IMR-90 (cell line): Measurements from ENCODE around the gene PRR16. TPM values are rescaled to one million over a fixed set of nuclear protein-coding genes. Genes with fewer than 3 reads are reported as not detected.
A peak's percentile ranks its signal among the peaks of the same experiment; 100 is the strongest.

ENCODE experiments used
- ATAC-seq: fragments of 200-7000 bp; cut with Tn5 transposase; 2 replicates; pipeline ENCODE4 v1.9.1; 2020; ENCODE audit warnings: low read depth, mild to moderate bottlenecking, moderate library complexity
- BruUV-seq: library from RNA; stranded (reverse); fragments of 400-500 nt; replicated peaks from 2 replicates; lab custom pipeline; 2021; lab: Mats Ljungman, UMichigan
- CTCF ChIA-PET: fragments of 300-600 bp; formaldehyde crosslinking; extraction: SDS; loops from one replicate; lab custom pipeline; 2021; ENCODE audit warnings: antibody characterized with exemption; lab: Yijun Ruan, JAX
- POLR2A ChIA-PET: fragments of 300-600 bp; sonication (Branson Sonifier 250); formaldehyde crosslinking; loops from one replicate; lab custom pipeline; 2022; ENCODE audit warnings: antibody characterized with exemption; ENCODE audit not compliant: unreplicated experiment; lab: Charles Lee
- DNase-seq: peaks from one replicate; pipeline ENCODE4 v3.0.0; 2013
- H2AFZ ChIP-seq: replicated peaks from 2 replicates; pipeline ENCODE3; 2013; ENCODE audit warnings: low read length, mild to moderate bottlenecking; ENCODE audit not compliant: poor library complexity
- H2AK5ac ChIP-seq: 2 replicates; pipeline ENCODE4 v1.6.1; 2013; ENCODE audit warnings: low read depth, low read length, inconsistent platforms
- H2AK9ac ChIP-seq: replicated peaks from 2 replicates; pipeline ENCODE3; 2013; ENCODE audit warnings: mild to moderate bottlenecking, low read depth, low read length, moderate library complexity; ENCODE audit not compliant: poor library complexity
- H2BK120ac ChIP-seq: 2 replicates; pipeline ENCODE4 v1.6.1; 2013; ENCODE audit warnings: low read depth, low read length, inconsistent platforms
- H2BK15ac ChIP-seq: 3 replicates; pipeline ENCODE4 v1.6.1; 2013; ENCODE audit warnings: low read depth, low read length, inconsistent platforms
- H2BK20ac ChIP-seq: 2 replicates; pipeline ENCODE4 v1.6.1; 2013; ENCODE audit warnings: low read depth, mild to moderate bottlenecking, inconsistent platforms, low read length, moderate library complexity
- H2BK5ac ChIP-seq: 2 replicates; pipeline ENCODE4 v1.6.1; 2013; ENCODE audit warnings: mild to moderate bottlenecking, low read depth, low read length, inconsistent platforms; ENCODE audit not compliant: poor library complexity, severe bottlenecking
- H3K14ac ChIP-seq: replicated peaks from 2 replicates; pipeline ENCODE4 v1.6.1; 2013; ENCODE audit warnings: low read depth, low read length, inconsistent platforms
- H3K18ac ChIP-seq: 2 replicates; pipeline ENCODE4 v1.6.1; 2013; ENCODE audit warnings: low read depth, low read length, control low read depth
- H3K23ac ChIP-seq: 2 replicates; pipeline ENCODE4 v1.6.1; 2013; ENCODE audit warnings: low read depth, low read length, inconsistent platforms
- H3K27ac ChIP-seq: 2 replicates; pipeline ENCODE4 v1.5.1; 2013; ENCODE audit warnings: mild to moderate bottlenecking, control low read depth, low read length; ENCODE audit not compliant: insufficient read depth
- H3K27me3 ChIP-seq: 2 replicates; pipeline ENCODE4 v1.6.1; 2013; ENCODE audit warnings: low read length; ENCODE audit not compliant: control insufficient read depth, insufficient read depth
- H3K36me3 ChIP-seq: 2 replicates; pipeline ENCODE4 v1.6.1; 2013; ENCODE audit warnings: low read length, mixed read lengths; ENCODE audit not compliant: control insufficient read depth, insufficient read depth
- H3K4ac ChIP-seq: 2 replicates; pipeline ENCODE4 v1.6.1; 2013; ENCODE audit warnings: low read depth, low read length, inconsistent platforms
- H3K4me1 ChIP-seq: 2 replicates; pipeline ENCODE4 v1.6.1; 2013; ENCODE audit warnings: low read length, mixed read lengths; ENCODE audit not compliant: control insufficient read depth, insufficient read depth
- H3K4me2 ChIP-seq: 2 replicates; pipeline ENCODE4 v1.6.1; 2013; ENCODE audit warnings: low read depth, mild to moderate bottlenecking, control low read depth, low read length, moderate library complexity
- H3K4me3 ChIP-seq: 2 replicates; pipeline ENCODE4 v1.5.1; 2013; ENCODE audit warnings: low read depth, mild to moderate bottlenecking, control low read depth, low read length, moderate library complexity; ENCODE audit not compliant: insufficient read depth
- H3K56ac ChIP-seq: 2 replicates; pipeline ENCODE4 v1.6.1; 2013; ENCODE audit warnings: low read length, inconsistent platforms; ENCODE audit not compliant: insufficient read depth; ENCODE audit errors: extremely low read depth
- H3K79me1 ChIP-seq, 2 experiments: 2 replicates each; pipeline ENCODE4 v1.6.1; 2013; ENCODE audit warnings: low read length in 2 of 2, inconsistent platforms in 1 of 2, low read depth in 1 of 2
- H3K9ac ChIP-seq: 2 replicates; pipeline ENCODE4 v1.6.1; 2013; ENCODE audit warnings: low read depth, low read length, control low read depth
- H3K9me1 ChIP-seq: 2 replicates; pipeline ENCODE4 v1.6.1; 2013; ENCODE audit warnings: low read length, inconsistent platforms; ENCODE audit not compliant: insufficient read depth
- H3K9me3 ChIP-seq: 2 replicates; pipeline ENCODE4 v1.6.1; 2013; ENCODE audit warnings: low read length; ENCODE audit not compliant: control insufficient read depth, insufficient read depth
- H4K20me1 ChIP-seq: 2 replicates; pipeline ENCODE4 v1.6.1; 2013; ENCODE audit warnings: low read length, inconsistent platforms; ENCODE audit not compliant: insufficient read depth
- H4K5ac ChIP-seq: 2 replicates; pipeline ENCODE4 v1.6.1; 2013; ENCODE audit warnings: mild to moderate bottlenecking, low read depth, low read length, control low read depth
- H4K8ac ChIP-seq, 2 experiments: 2 replicates each; pipeline ENCODE4 v1.6.1; 2013; ENCODE audit warnings: low read depth in 2 of 2, low read length in 2 of 2, control low read depth in 1 of 2, inconsistent platforms in 1 of 2
- H4K91ac ChIP-seq: 2 replicates; pipeline ENCODE4 v1.6.1; 2013; ENCODE audit warnings: low read depth, low read length, inconsistent platforms; ENCODE audit not compliant: insufficient read depth
- BHLHE40 ChIP-seq: fragments of 150-350 bp; IDR thresholded peaks from 2 replicates; pipeline ENCODE4 v1.6.1; 2016; ENCODE audit warnings: mild to moderate bottlenecking, low read depth, low read length
- CEBPB ChIP-seq: IDR thresholded peaks from 2 replicates; pipeline ENCODE4 v1.6.1; 2012; ENCODE audit warnings: low read depth, low read length, improper control_type of control experiment
- CHD1 ChIP-seq: IDR thresholded peaks from 2 replicates; pipeline ENCODE4 v1.6.1; 2012; ENCODE audit warnings: low read depth, low read length, improper control_type of control experiment
- CTCF ChIP-seq: conservative IDR thresholded peaks from 2 replicates; pipeline ENCODE4 v1.5.1; 2012; ENCODE audit warnings: mild to moderate bottlenecking, low read depth, low read length, improper control_type of control experiment
- ELK1 ChIP-seq: fragments of 150-350 bp; IDR thresholded peaks from 2 replicates; pipeline ENCODE4 v1.6.1; 2016; ENCODE audit warnings: low read depth, mild to moderate bottlenecking, low read length, moderate library complexity, borderline replicate concordance
- FOS ChIP-seq: fragments of 150-350 bp; IDR thresholded peaks from 2 replicates; pipeline ENCODE4 v1.6.1; 2016; ENCODE audit warnings: low read depth, low read length
- MAFK ChIP-seq: IDR thresholded peaks from 2 replicates; pipeline ENCODE4 v1.6.1; 2012; ENCODE audit warnings: low read depth, low read length, improper control_type of control experiment
- MAZ ChIP-seq: IDR thresholded peaks from 2 replicates; pipeline ENCODE4 v1.6.1; 2012; ENCODE audit warnings: low read depth, mild to moderate bottlenecking, low read length, improper control_type of control experiment, moderate library complexity, borderline replicate concordance
- MXI1 ChIP-seq: IDR thresholded peaks from 2 replicates; pipeline ENCODE4 v1.6.1; 2012; ENCODE audit warnings: low read depth, mild to moderate bottlenecking, low read length, moderate library complexity, borderline replicate concordance
- NFE2L2 ChIP-seq: fragments of 150-350 bp; IDR thresholded peaks from 2 replicates; pipeline ENCODE4 v1.6.1; 2016; ENCODE audit warnings: low read depth, mild to moderate bottlenecking, low read length
- POLR2A ChIP-seq: IDR thresholded peaks from 2 replicates; pipeline ENCODE4 v1.6.1; 2012; ENCODE audit warnings: mild to moderate bottlenecking, low read depth, low read length
- RAD21 ChIP-seq: IDR thresholded peaks from 2 replicates; pipeline ENCODE4 v1.6.1; 2012; ENCODE audit warnings: low read length, improper control_type of control experiment
- RCOR1 ChIP-seq: IDR thresholded peaks from 2 replicates; pipeline ENCODE4 v1.6.1; 2012; ENCODE audit warnings: mild to moderate bottlenecking, low read length, improper control_type of control experiment; ENCODE audit not compliant: insufficient replicate concordance
- SMC3 ChIP-seq: fragments of 150-350 bp; IDR thresholded peaks from 2 replicates; pipeline ENCODE4 v1.6.1; 2016; ENCODE audit warnings: low read depth, mild to moderate bottlenecking, antibody characterized with exemption, low read length, moderate library complexity
- USF2 ChIP-seq: fragments of 150-350 bp; IDR thresholded peaks from 2 replicates; pipeline ENCODE4 v1.6.1; 2017; ENCODE audit warnings: mild to moderate bottlenecking, antibody characterized with exemption, low read length, low read depth
- WGBS, 2 experiments: methylation state at CpG; one replicate each; pipeline versions ENCODE4 v1.1.5 to v1.1.7; 2013; ENCODE audit warnings: missing lambda C conversion rate in 2 of 2; ENCODE audit not compliant: insufficient read length in 1 of 2; ENCODE audit errors: extremely low coverage in 2 of 2; 5-methylcytosine and 5-hydroxymethylcytosine counted together
- dilution Hi-C: fragments of 300-500 bp; cut with HindIII; formaldehyde crosslinking; loops from one replicate; pipeline ENCODE4 v1.14.3; 2018; ENCODE audit warnings: low sequenced_read_pairs; ENCODE audit not compliant: unreplicated experiment
- in situ Hi-C: fragments of 300-500 bp; cut with MboI; formaldehyde crosslinking; loops from 3 replicates; pipeline ENCODE4 v1.14.3; 2019; ENCODE audit warnings: low sequenced_read_pairs, inconsistent platforms, mixed read lengths
- intact Hi-C: fragments of 100-400 bp; cut with micrococcal nuclease; formaldehyde crosslinking; loops from 2 replicates; pipeline ENCODE4 v1.10.0; 2022
- polyA plus RNA-seq, 3 experiments: library from polyadenylated mRNA; depleted of rRNA; stranded (reverse); fragments of >200 nt; gene quantifications; 2 replicates each; pipeline ENCODE4 v1.2.3, GENCODE V29; 2012; ENCODE audit warnings: low replicate concordance in 1 of 3
- total RNA-seq: library from RNA; depleted of rRNA; stranded (reverse); fragments of >200 nt; gene quantifications from 2 replicates; pipeline ENCODE4 v1.2.3, GENCODE V29; 2012

Gene PRR16
- total and polyA plus RNA-seq, 2 of the 4 experiments (the other 2 are of a cell fraction) = 9.9 to 45.2 TPM

- Histone ChIP-seq H3K36me3 (no peaks in the 10 kb centered on the region), H2BK5ac (peak overlapping the region; percentile 94), H3K27ac (peak overlapping the region; percentile 46; the same call in 1 of the 2 replicates), H3K23ac (peak overlapping the region; percentile 65; the same call in 1 of the 2 replicates), H3K14ac (no peak overlapping the region), H2BK20ac (peak overlapping the region; percentile 82; the same call in 1 of the 2 replicates), H3K18ac (peak overlapping the region; percentile 79; the same call in 1 of the 2 replicates), H3K4me1 (peaks cover 5% of the 10 kb centered on the region), H3K9me3 (no peaks in the 10 kb centered on the region), H4K20me1 (no peaks in the 10 kb centered on the region), H4K91ac (peak overlapping the region; percentile 47; the same call in 1 of the 2 replicates), H2AK9ac (no peak overlapping the region), H3K4me3 (no peak overlapping the region), H2AFZ (no peak overlapping the region), H3K9me1 (no peaks in the 10 kb centered on the region; the same call in 1 of the 2 replicates), H4K5ac (peak overlapping the region; percentile 46; the same call in 1 of the 2 replicates), H3K9ac (no peak overlapping the region), H4K8ac (peak overlapping the region in 1 of 2 experiments; percentile 61; a peak in 1 of 4 replicates), H3K79me1 (no peaks in the 10 kb centered on the region), H2BK15ac (peak overlapping the region; percentile 45; the same call in 2 of the 3 replicates), H3K27me3 (no peaks in the 10 kb centered on the region), H3K56ac (no peak overlapping the region), H2BK120ac (peak overlapping the region; percentile 71; the same call in 1 of the 2 replicates), H2AK5ac (no peak overlapping the region), H3K4me2 (peak overlapping the region; percentile 75; the same call in 1 of the 2 replicates), H3K4ac (no peak overlapping the region; the same call in 1 of the 2 replicates)
- peak; percentile 96 for DNase-seq
- BruUV-seq = no TSS peak
- CTCF ChIA-PET = no interaction called here
- intact Hi-C loops = loop anchor here (5.0 kb wide), 2 partner anchors 59 to 294 kb away; no protein-coding TSS in a partner anchor
- ATAC-seq = peak; percentile 90
- dilution Hi-C loops = no loop called here
- no CpG with 5 or more reads among the region's 2 CpGs for WGBS, 2 experiments
- POLR2A ChIA-PET = interaction anchor here (0.6 kb wide), 1 partner anchor 74 kb away, joined by 6 read pairs; no protein-coding TSS in a partner anchor
- in situ Hi-C loops = no loop called here
- TF ChIP-seq CEBPB (peak; percentile 76), MAFK (peak; percentile 29; the same call in 1 of the 2 replicates), NFE2L2 (no peak), MXI1 (no peak), POLR2A (no peak), FOS (peak; percentile 82), MAZ (no peak), CTCF (no peak), BHLHE40 (no peak), RAD21 (no peak), SMC3 (no peak), RCOR1 (peak; percentile 49), USF2 (no peak), ELK1 (no peak), CHD1 (no peak)
Observed at GRCh38 chr5:120446068-120446492, 18.0 kb upstream of the PRR16 start.
